GM12878 (cell line): ENCODE results near the gene LIN37. TPM values are rescaled to one million over a fixed set of nuclear protein-coding genes. Genes with fewer than 3 reads are reported as not detected.

Source experiments
- ATAC-seq: fragments of 200-7000 bp; cut with Tn5 transposase; 3 replicates; pipeline ENCODE4 v1.9.1; 2020; ENCODE audit warnings: mild to moderate bottlenecking, moderate library complexity
- BruUV-seq: library from RNA; stranded (reverse); fragments of 400-500 nt; replicated peaks from 2 replicates; lab custom pipeline; 2021; lab: Mats Ljungman, UMichigan
- CTCF ChIA-PET: fragments of 300-600 bp; sonication (Branson Sonifier 250); formaldehyde crosslinking; extraction: SDS; loops from one replicate; lab custom pipeline; 2021; ENCODE audit warnings: inconsistent platforms; lab: Yijun Ruan, JAX
- POLR2A ChIA-PET: fragments of 350-600 bp; formaldehyde crosslinking; extraction: SDS; loops from one replicate; lab custom pipeline; 2021; ENCODE audit warnings: inconsistent platforms; lab: Charles Lee
- RAD21 ChIA-PET: fragments of 300-600 bp; sonication (Branson Sonifier 250); formaldehyde crosslinking; loops from one replicate; lab custom pipeline; 2023; ENCODE audit warnings: antibody characterized with exemption; ENCODE audit not compliant: unreplicated experiment; lab: Charles Lee
- SMC1A ChIA-PET: fragments of 300-600 bp; sonication (Branson Sonifier 250); formaldehyde crosslinking; loops from one replicate; lab custom pipeline; 2023; ENCODE audit not compliant: unreplicated experiment, uncharacterized antibody; lab: Charles Lee
- DNase-seq: peaks from one replicate; pipeline ENCODE4 v3.0.0-alpha.2; 2011; ENCODE audit warnings: low read depth, low spot score
- FAIRE-seq: peaks from 3 replicates; lab custom pipeline; 2011; peaks lifted over from hg19 to GRCh38; lab: Jason Lieb, UNC
- H2AFZ ChIP-seq: 2 replicates; pipeline ENCODE4 v1.6.0; 2011; ENCODE audit warnings: low read depth, low read length, control low read depth; ENCODE audit not compliant: control insufficient read depth
- H3K27ac ChIP-seq: 2 replicates; pipeline ENCODE4 v1.5.1; 2011; ENCODE audit warnings: control low read depth; ENCODE audit not compliant: control insufficient read depth, insufficient read depth
- H3K27me3 ChIP-seq, 2 experiments: replicated peaks in 1 of 2; 2 replicates each; pipeline versions ENCODE4 v1.6.0 to v1.6.1; 2011; ENCODE audit warnings: low read length in 1 of 2; ENCODE audit not compliant: control insufficient read depth in 2 of 2, insufficient read depth in 2 of 2
- H3K36me3 ChIP-seq, 2 experiments: 2 replicates each; pipeline ENCODE4 v1.5.1; 2011; ENCODE audit warnings: low read length in 1 of 2; ENCODE audit not compliant: control insufficient read depth in 2 of 2, insufficient read depth in 2 of 2
- H3K4me1 ChIP-seq: 2 replicates; pipeline ENCODE4 v1.6.1; 2011; ENCODE audit warnings: mild to moderate bottlenecking, low read length, moderate library complexity, mixed read lengths; ENCODE audit not compliant: control insufficient read depth, insufficient read depth
- H3K4me2 ChIP-seq: 2 replicates; pipeline ENCODE4 v1.6.0; 2011; ENCODE audit warnings: control low read depth; ENCODE audit not compliant: control insufficient read depth, insufficient read depth
- H3K4me3 ChIP-seq: fragments of 200-600 bp; sonication (generic); 2 replicates; pipeline ENCODE4 v1.5.1; 2016
- H3K79me2 ChIP-seq: 2 replicates; pipeline ENCODE4 v1.6.0; 2011; ENCODE audit warnings: low read length; ENCODE audit not compliant: control insufficient read depth, insufficient read depth
- H3K9ac ChIP-seq: 2 replicates; pipeline ENCODE4 v1.8.0; 2011; ENCODE audit warnings: low read length, control low read depth, mixed read lengths; ENCODE audit not compliant: control insufficient read depth, insufficient read depth
- H3K9me3 ChIP-seq: replicated peaks from 3 replicates; pipeline ENCODE4 v1.5.1; 2011; ENCODE audit warnings: mild to moderate bottlenecking, low read length; ENCODE audit not compliant: control insufficient read depth, insufficient read depth
- H4K20me1 ChIP-seq: 2 replicates; pipeline ENCODE4 v1.6.0; 2011; ENCODE audit not compliant: control insufficient read depth, insufficient read depth
- HDGF ChIP-seq: fragments of 450-650 bp; IDR thresholded peaks from 2 replicates; pipeline ENCODE4 v1.6.1; 2016; ENCODE audit warnings: antibody characterized with exemption
- LARP7 ChIP-seq: fragments of 450-650 bp; IDR thresholded peaks from 2 replicates; pipeline ENCODE4 v1.6.1; 2017; ENCODE audit warnings: mild to moderate bottlenecking
- MTA3 ChIP-seq: IDR thresholded peaks from 2 replicates; pipeline ENCODE4 v1.6.1; 2012; ENCODE audit warnings: low read length, inconsistent platforms, borderline replicate concordance
- MYC ChIP-seq: IDR thresholded peaks from 2 replicates; pipeline ENCODE4 v1.6.1; 2011; ENCODE audit warnings: mild to moderate bottlenecking, low read length, moderate library complexity, inconsistent platforms; ENCODE audit not compliant: insufficient read depth, insufficient replicate concordance, insufficient read length, severe bottlenecking
- NR2C1 ChIP-seq: fragments of 450-650 bp; IDR thresholded peaks from 2 replicates; pipeline ENCODE4 v1.6.1; 2017; ENCODE audit warnings: antibody characterized with exemption, mild to moderate bottlenecking, moderate library complexity
- POLR2AphosphoS5 ChIP-seq: IDR thresholded peaks from 2 replicates; pipeline ENCODE4 v1.6.1; 2011; ENCODE audit warnings: mild to moderate bottlenecking, low read length, inconsistent platforms
- RB1 ChIP-seq: fragments of 450-650 bp; formaldehyde crosslinking; IDR thresholded peaks from 2 replicates; pipeline ENCODE4 v1.6.1; 2017; ENCODE audit warnings: mild to moderate bottlenecking, borderline replicate concordance
- SIN3A ChIP-seq: IDR thresholded peaks from 2 replicates; pipeline ENCODE4 v1.6.1; 2012; ENCODE audit warnings: low read depth, low read length, improper control_type of control experiment
- SIX5 ChIP-seq: IDR thresholded peaks from 2 replicates; pipeline ENCODE4 v1.6.1; 2011; ENCODE audit warnings: mild to moderate bottlenecking, low read depth, low read length, moderate library complexity; ENCODE audit not compliant: severe bottlenecking
- WGBS: methylation state at CpG from one replicate; pipeline ENCODE4 v1.1.6; 2016; ENCODE audit warnings: low lambda C conversion rate; ENCODE audit not compliant: insufficient replicate concordance, insufficient coverage; ENCODE audit errors: missing lambda C conversion rate; 5-methylcytosine and 5-hydroxymethylcytosine counted together
- in situ Hi-C: fragments of 300-500 bp; cut with MboI; formaldehyde crosslinking; loops from 9 replicates; pipeline ENCODE4 v1.14.3; 2018; ENCODE audit warnings: mixed read lengths
- intact Hi-C: fragments of 100-400 bp; cut with micrococcal nuclease; formaldehyde crosslinking; loops from one replicate; pipeline ENCODE4 v1.14.2; 2022; ENCODE audit not compliant: unreplicated experiment
- polyA plus RNA-seq, 11 experiments: library from polyadenylated mRNA; depleted of rRNA in 4 of 11; unstranded in 6 of 11; stranded (reverse) in 5 of 11; fragments of >200 nt; fragmentation: Nextera tagmentation in 4 of 11; fragmentation: Illumina TruSeq in 1 of 11; extraction: Ambion mirVana in 4 of 11; extraction: Trizol in 1 of 11; gene quantifications; 1 replicate in 1 of 11; 2 replicates in 10 of 11; pipeline versions ENCODE4 v1.2.1 to v1.2.3, GENCODE V29; 2011 to 2016; ENCODE audit warnings: inconsistent platforms in 2 of 11, missing spikeins in 2 of 11, low read depth in 1 of 11
- total RNA-seq, 4 experiments: library from RNA; depleted of rRNA in 3 of 4; stranded (reverse); fragments of >200 nt in 3 of 4; fragmentation: Illumina TruSeq in 1 of 4; extraction: Trizol in 1 of 4; gene quantifications; 2 replicates each; pipeline versions ENCODE4 v1.2.1 to v1.2.3, GENCODE V29; 2013 to 2021
- TF ChIP-seq, protein P1 (sequence below): IDR thresholded peaks from 2 replicates; pipeline ENCODE4 v1.6.1; 2012; ENCODE audit warnings: mild to moderate bottlenecking, low read depth, low read length
- TF ChIP-seq, protein P2 (sequence below): fragments of 450-650 bp; IDR thresholded peaks from 2 replicates; pipeline ENCODE4 v1.6.1; 2017; ENCODE audit warnings: mild to moderate bottlenecking, moderate library complexity

Gene LIN37
- total and polyA plus RNA-seq, 10 of the 15 experiments (the other 5 are each of a cell fraction or from before 2014, with no cell fraction given): 0.69 to 11.9 (median 7.6) TPM

DNA sequence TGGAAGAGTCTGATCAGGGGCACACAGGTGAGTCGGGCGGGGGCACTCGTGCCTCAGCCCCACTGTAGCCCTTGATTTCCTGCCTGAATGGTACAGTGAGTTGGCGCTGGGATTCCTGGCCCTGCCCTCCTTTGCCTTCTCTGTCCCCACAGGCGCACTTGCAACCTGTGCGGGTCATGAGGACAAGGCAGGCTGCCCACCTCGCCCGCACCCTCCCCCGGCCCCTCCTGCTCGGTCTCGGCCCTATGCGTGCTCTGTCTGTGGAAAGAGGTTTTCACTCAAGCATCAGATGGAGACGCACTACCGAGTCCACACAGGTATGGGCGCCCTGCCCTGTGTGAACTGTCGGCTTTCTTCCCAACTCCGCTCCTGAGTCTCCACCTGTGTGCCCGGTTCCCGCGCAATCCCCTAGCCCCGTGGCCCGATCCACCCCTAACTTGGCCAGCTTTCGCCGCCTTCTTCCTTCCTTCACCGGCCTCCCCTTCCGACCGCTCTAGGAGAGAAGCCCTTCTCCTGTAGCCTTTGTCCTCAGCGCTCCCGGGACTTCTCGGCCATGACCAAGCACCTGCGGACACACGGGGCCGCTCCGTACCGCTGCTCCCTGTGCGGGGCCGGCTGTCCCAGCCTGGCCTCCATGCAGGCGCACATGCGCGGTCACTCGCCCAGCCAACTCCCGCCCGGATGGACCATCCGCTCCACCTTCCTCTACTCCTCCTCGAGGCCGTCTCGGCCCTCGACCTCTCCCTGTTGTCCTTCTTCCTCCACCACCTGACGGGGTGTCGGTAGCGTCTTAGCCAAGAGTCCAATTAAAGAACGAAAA lies 32.2 kb upstream of the LIN37 start:
- ATAC-seq (peak; percentile 1; the same call in 2 of the 3 replicates), FAIRE-seq (no peak), DNase-seq (no peak)
- RAD21 ChIA-PET: interaction anchor here (3.6 to 6.3 kb wide), 2 partner anchors 17 to 24 kb away, joined by 13 to 430 read pairs; partner anchors contain the start of gene ZBTB32
- Histone ChIP-seq H4K20me1 (no peaks in the 10 kb centered on the region), H3K9me3 (no peaks in the 10 kb centered on the region), H3K4me1 (peaks cover 40% of the 10 kb centered on the region), H3K36me3 (peaks cover 0 to under 1% of the 10 kb centered on the region in 2 experiments; a peak in 2 of 4 replicates), H3K79me2 (peaks cover 68% of the 10 kb centered on the region), H3K27me3 (no peaks in the 10 kb centered on the region), H3K4me3 (peak overlapping the region; percentile 82), H3K9ac (peak overlapping the region; percentile 77), H2AFZ (peak overlapping the region; percentile 83), H3K27ac (peak overlapping the region; percentile 95), H3K4me2 (peak overlapping the region; percentile 99)
- SMC1A ChIA-PET: interaction anchor here (1.1 to 6.3 kb wide), 2 partner anchors 18 to 29 kb away, joined by 3 to 375 read pairs; partner anchors contain the start of genes PSENEN and ZBTB32
- intact Hi-C loops (loop anchor here (2.0 kb wide), 1 partner anchor 25 kb away; no protein-coding TSS in a partner anchor), in situ Hi-C loops (no loop called here)
- 2% methylated on average over 52 of the region's 52 CpGs for WGBS
- POLR2A ChIA-PET: interaction anchor here (6.3 to 12.1 kb wide), 2 partner anchors 17 to 27 kb away, joined by 91 to 516 read pairs; partner anchors contain the start of genes IGFLR1, PSENEN, U2AF1L4 and ZBTB32
- peak; percentile 24; the same call in 1 of the 2 replicates for TF ChIP-seq LARP7
- TF ChIP-seq MTA3: peak; percentile 23; the same call in 1 of the 2 replicates
- TF ChIP-seq, protein P1, sequence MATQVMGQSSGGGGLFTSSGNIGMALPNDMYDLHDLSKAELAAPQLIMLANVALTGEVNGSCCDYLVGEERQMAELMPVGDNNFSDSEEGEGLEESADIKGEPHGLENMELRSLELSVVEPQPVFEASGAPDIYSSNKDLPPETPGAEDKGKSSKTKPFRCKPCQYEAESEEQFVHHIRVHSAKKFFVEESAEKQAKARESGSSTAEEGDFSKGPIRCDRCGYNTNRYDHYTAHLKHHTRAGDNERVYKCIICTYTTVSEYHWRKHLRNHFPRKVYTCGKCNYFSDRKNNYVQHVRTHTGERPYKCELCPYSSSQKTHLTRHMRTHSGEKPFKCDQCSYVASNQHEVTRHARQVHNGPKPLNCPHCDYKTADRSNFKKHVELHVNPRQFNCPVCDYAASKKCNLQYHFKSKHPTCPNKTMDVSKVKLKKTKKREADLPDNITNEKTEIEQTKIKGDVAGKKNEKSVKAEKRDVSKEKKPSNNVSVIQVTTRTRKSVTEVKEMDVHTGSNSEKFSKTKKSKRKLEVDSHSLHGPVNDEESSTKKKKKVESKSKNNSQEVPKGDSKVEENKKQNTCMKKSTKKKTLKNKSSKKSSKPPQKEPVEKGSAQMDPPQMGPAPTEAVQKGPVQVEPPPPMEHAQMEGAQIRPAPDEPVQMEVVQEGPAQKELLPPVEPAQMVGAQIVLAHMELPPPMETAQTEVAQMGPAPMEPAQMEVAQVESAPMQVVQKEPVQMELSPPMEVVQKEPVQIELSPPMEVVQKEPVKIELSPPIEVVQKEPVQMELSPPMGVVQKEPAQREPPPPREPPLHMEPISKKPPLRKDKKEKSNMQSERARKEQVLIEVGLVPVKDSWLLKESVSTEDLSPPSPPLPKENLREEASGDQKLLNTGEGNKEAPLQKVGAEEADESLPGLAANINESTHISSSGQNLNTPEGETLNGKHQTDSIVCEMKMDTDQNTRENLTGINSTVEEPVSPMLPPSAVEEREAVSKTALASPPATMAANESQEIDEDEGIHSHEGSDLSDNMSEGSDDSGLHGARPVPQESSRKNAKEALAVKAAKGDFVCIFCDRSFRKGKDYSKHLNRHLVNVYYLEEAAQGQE: no peak
- TF ChIP-seq POLR2AphosphoS5: 0 out of 2 replicates have a peak, but pooled peaks have one; percentile 10
- peak; percentile 83; the same call in 1 of the 2 replicates for TF ChIP-seq HDGF
- peak; percentile 34 for TF ChIP-seq MYC
- TF ChIP-seq SIN3A: 0 out of 2 replicates have a peak, but pooled peaks have one; percentile 21
- TF ChIP-seq SIX5: no peak
- no peak for TF ChIP-seq NR2C1
- TF ChIP-seq RB1: 0 out of 2 replicates have a peak, but pooled peaks have one; percentile 20
- TF ChIP-seq, protein P2, sequence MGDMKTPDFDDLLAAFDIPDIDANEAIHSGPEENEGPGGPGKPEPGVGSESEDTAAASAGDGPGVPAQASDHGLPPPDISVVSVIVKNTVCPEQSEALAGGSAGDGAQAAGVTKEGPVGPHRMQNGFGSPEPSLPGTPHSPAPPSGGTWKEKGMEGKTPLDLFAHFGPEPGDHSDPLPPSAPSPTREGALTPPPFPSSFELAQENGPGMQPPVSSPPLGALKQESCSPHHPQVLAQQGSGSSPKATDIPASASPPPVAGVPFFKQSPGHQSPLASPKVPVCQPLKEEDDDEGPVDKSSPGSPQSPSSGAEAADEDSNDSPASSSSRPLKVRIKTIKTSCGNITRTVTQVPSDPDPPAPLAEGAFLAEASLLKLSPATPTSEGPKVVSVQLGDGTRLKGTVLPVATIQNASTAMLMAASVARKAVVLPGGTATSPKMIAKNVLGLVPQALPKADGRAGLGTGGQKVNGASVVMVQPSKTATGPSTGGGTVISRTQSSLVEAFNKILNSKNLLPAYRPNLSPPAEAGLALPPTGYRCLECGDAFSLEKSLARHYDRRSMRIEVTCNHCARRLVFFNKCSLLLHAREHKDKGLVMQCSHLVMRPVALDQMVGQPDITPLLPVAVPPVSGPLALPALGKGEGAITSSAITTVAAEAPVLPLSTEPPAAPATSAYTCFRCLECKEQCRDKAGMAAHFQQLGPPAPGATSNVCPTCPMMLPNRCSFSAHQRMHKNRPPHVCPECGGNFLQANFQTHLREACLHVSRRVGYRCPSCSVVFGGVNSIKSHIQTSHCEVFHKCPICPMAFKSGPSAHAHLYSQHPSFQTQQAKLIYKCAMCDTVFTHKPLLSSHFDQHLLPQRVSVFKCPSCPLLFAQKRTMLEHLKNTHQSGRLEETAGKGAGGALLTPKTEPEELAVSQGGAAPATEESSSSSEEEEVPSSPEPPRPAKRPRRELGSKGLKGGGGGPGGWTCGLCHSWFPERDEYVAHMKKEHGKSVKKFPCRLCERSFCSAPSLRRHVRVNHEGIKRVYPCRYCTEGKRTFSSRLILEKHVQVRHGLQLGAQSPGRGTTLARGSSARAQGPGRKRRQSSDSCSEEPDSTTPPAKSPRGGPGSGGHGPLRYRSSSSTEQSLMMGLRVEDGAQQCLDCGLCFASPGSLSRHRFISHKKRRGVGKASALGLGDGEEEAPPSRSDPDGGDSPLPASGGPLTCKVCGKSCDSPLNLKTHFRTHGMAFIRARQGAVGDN: peak; percentile 88
- CTCF ChIA-PET: interaction anchor here (2.7 to 7.3 kb wide), 4 partner anchors 15 to 167 kb away, joined by 10 to 271 read pairs (median 46); partner anchors contain the start of genes PSENEN and U2AF1L4
- BruUV-seq: no TSS peak
